Measurements from ENCODE around the gene USP28.
"Not testable (repeated sequence)": the region's sequence is repeated elsewhere in the genome, so short reads cannot be mapped to it uniquely, and the experiment has no call there.

Gene USP28

GRCh38 chr11:113773416-113774173 lies 101.8 kb downstream of the USP28 start, which contains the start of gene ZW10:
TSS of gene ZW10 (minus strand) at chr11:113773692. CDS start at chr11:113773666, 26 bp downstream.
- peak; percentile 73 to 82 for DNase-seq (ENCODE audit: low read depth in 2 of 2)

DNA sequence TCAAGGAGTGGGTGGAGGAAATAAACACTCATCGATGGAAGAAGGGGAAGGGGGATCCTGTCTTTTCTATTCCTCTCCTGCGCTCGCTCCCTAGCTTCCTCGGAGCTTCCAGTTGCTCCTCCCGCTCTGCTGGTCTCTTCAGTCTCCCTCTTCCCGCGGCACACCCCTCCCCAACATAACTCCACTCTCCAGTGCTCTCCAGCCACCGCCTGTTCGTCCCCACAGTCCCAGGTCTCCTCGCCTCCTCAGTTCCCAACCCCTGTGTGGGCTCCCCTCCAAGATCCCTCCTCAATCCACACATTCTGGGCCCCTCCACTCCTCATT lies 102.3 kb downstream of the USP28 start:
- no peak for DNase-seq (ENCODE audit: low read depth in 2 of 2)

- no peak for DNase-seq (ENCODE audit: low read depth in 2 of 2)
These were observed 103.4 kb downstream of the USP28 start for GRCh38 chr11:113771964-113772363.

GRCh38 chr11:113764527-113765219 lies 110.7 kb downstream of the USP28 start:
- no peak for DNase-seq (ENCODE audit: low read depth in 2 of 2)

DNA sequence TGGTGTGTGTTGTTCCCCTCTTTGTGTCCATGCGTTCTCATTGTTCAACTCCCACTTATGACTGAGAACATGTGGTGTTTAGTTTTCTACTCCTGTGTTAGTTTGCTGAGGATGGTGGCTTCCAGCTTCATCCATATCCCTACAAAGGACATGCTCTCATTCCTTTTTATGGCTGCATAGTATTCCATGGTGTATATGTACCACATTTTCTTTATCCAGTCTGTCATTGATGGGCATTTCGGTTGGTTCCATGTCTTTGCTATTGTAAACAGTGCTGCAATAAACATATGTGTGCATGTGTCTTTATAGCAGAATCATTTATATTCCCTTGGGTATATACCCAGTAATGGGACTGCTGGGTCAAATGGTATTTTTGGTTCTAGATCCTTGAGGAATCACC lies 112.3 kb downstream of the USP28 start:
- not testable (repeated sequence) for DNase-seq (ENCODE audit: low read depth in 2 of 2)

DNA sequence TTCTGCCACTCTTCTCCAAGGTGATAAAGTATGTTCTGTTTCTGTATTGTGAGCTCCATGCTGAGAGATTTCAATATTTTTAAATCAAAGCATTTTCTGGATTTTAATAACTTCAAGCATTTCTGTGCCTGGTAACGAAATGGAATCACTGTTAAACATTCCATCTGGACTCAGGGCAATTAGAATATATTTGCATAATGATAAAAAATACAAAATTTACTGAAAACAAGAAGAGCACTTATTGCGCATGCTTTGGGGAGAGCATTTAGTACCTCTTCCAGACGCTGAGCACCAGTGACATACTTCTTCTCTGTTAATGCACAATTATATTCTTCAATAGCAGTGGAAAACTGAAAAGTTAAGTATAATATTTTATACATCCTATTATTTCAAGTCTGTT lies 115.1 kb downstream of the USP28 start:
- DNase-seq (ENCODE audit: low read depth in 2 of 2): no peak

GRCh38 chr11:113752932-113753331 lies 122.4 kb downstream of the USP28 start:
- no peak for DNase-seq (ENCODE audit: low read depth in 2 of 2)
